ENCODE measurements around the gene NALCN.

Gene NALCN

DNA sequence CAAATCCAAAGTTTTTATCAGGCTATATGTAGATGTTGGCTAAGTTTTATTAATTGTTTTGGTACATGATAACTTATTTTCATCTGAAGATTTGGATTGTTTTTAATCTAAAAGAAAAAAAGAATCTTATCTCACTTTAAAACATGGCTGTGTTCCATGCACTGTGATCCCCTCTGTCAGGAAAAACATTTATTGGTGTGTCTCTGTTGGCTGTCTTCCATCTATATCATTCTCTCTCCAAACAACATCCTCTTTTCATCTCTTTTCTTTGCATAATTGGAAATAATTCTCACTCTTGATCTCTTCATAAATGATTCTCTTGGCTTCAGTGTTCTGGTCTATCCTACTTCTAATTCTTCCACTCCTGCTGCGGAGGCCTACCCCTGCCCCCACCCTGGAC lies 4.2 kb downstream of the NALCN start:
- no peak for DNase-seq

GRCh38 chr13:101408992-101409656 lies 7.2 kb downstream of the NALCN start:
- no peak for DNase-seq

GRCh38 chr13:101408154-101408553 lies 8.2 kb downstream of the NALCN start:
- DNase-seq, result no peak

DNA sequence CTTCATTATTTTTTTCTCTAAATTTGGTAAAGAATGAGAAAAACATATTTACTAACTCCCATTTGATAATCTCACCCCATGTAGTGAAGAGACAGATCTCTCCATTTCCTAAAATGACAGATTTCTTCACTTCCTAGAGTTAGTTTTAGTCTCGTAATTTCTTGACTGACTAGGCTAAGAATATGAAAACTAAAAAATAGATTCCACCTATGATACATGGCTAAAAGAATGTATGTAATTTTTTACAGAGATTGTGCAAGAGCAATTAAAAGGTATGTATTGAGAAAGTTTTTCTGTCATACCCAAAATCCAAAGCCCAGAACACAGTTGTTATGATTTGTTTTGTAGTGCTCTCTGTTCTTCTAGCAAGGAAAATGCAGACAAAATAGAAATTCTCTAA lies 9.5 kb downstream of the NALCN start:
- no peak for DNase-seq

DNA sequence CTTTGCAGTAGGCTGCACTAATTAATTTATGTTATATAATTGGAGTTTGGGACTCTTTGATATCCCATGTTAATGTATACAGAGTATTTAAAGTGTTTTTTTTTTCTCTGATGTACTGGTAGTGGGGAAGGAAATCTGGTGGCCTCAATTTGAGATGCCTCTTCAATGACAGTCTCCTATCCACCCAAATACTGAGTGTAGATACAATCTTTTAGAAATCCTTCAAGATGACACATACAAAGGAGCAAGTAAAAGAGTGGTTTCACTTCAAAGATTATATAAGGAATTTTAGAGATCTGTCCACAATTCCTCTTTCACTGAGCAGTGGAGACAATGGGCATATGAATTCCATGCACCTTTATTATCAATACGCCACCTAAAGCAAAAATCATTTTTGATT lies 15.1 kb downstream of the NALCN start:
- DNase-seq, result no peak

DNA sequence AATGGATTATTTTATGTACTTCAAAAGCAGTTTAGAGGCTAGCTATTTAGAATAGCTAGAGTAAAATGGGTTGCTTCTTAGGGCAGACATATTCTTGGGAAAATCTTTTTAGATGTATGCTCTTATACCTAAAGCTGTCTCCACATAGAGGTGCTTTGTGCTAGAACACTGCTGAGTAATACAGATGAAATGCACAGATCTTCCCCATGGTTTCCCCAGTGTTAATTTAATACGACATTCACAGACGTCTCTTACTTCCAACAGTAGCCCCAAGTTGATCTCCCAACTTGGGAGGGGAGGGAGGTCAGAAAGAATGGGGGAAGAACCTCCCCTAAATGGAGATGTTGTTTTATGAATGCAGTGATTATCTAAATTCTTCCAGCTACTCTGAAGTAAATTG lies 16.9 kb downstream of the NALCN start:
- no peak for DNase-seq

GRCh38 chr13:101398920-101399319 lies 17.4 kb downstream of the NALCN start:
- DNase-seq, result no peak

GRCh38 chr13:101398191-101398590 lies 18.1 kb downstream of the NALCN start:
- no peak for DNase-seq

DNA sequence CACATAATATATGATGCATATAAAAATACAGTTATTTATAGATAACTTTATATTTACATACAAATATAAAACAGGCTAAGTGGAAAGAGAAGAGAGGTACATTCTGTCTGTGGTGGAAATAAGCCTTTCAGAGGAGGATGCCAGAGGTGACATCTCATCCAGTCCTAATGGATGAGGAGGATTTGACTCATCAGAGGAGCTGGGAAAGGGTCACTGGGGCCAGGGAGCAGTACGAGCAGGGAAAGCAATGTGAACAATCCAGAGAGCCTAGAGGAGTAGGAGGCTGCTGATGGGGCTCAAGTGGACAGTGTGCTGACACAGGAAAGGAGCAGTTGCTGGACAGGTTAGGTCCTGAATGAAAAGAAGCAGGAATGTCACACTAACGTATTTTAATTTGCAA lies 18.6 kb downstream of the NALCN start:
- no peak for DNase-seq

DNA sequence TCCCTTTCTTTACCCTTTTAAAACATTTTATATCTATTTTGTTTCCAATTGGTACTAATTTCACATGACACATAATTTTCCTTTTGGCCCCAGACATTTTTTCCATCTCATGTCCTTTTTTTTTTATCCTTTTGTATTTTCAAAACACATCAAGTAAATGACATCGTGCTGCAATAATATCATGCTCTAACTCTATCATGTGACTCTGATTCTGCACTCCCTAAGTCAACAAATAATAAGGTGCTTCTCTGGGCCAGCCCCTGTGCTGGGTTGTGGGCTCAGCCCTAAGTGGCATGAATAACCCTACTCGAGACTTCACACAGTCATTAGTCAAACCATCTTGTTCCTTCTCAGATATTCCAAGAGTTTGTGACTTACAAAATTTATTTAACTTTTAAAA lies 21.7 kb downstream of the NALCN start:
- no peak for DNase-seq

- no peak for DNase-seq
These were observed 23.2 kb downstream of the NALCN start for GRCh38 chr13:101393140-101393539.

- DNase-seq, result no peak
These were observed 25.8 kb downstream of the NALCN start for GRCh38 chr13:101390461-101390860.

DNA sequence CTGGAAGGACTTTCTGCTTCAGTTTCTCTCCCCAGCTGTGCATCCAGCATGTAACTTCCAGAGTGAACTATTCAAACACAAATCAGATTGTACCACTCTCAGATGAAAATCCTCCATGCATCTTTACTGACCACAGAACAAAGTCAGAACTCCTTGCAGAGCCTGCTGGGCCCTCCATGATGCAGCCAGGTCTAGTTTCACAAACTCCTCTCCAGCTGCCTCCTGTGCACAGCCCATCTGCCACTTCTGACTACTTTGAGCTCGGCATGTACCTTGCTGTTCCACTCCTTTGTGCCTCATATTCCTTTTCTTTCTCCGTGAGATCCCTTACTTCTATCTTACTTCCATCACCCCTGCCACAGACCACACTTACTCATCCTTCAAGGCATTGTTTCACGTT lies 31.4 kb downstream of the NALCN start:
- DNase-seq, result no peak

DNA sequence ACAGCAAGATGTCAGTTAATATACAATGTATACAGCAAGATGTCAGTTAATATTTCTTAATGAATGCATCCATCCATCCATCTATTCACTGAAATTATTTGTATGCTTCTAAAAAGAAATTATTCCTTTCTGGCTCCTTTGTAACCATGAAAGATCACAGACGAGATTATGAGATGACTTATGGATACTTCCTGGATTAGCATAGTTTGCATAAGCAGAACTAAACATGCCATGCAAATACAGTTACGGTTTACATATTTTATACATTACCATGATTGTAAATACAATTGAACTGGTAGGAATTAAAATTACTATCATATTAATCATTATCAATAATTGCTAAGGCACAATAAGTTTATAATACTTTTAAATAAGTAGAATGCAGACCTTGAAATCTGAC lies 32.7 kb downstream of the NALCN start:
- no peak for DNase-seq

- no peak for DNase-seq
These were observed 33.6 kb downstream of the NALCN start for GRCh38 chr13:101382701-101383100.

GRCh38 chr13:101382086-101382485 lies 34.2 kb downstream of the NALCN start:
- DNase-seq, result no peak

- DNase-seq, result no peak
These were observed 55.8 kb downstream of the NALCN start for GRCh38 chr13:101360525-101360924.

- DNase-seq, result no peak
These were observed 61.4 kb downstream of the NALCN start for GRCh38 chr13:101354895-101355294.

GRCh38 chr13:101346942-101347728 lies 69.2 kb downstream of the NALCN start:
- no peak for DNase-seq

DNA sequence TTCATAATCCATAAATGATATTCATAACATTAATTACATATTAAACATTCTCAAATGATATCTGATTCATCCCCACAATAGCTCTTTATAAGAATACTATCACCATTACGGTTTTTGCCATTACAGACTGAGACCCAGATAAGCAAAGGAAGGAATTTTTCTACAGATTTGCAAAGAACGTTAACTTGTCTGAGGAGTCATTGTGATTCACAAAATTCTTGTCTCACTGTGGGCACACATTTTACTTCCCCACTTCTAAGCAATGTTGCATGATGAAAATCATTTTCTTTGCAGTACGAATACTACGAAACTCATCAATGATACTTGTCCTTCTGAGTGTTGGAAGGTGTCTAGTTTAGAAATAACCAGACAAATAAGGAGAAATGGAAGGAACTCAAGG lies 70.1 kb downstream of the NALCN start:
- DNase-seq, result no peak

DNA sequence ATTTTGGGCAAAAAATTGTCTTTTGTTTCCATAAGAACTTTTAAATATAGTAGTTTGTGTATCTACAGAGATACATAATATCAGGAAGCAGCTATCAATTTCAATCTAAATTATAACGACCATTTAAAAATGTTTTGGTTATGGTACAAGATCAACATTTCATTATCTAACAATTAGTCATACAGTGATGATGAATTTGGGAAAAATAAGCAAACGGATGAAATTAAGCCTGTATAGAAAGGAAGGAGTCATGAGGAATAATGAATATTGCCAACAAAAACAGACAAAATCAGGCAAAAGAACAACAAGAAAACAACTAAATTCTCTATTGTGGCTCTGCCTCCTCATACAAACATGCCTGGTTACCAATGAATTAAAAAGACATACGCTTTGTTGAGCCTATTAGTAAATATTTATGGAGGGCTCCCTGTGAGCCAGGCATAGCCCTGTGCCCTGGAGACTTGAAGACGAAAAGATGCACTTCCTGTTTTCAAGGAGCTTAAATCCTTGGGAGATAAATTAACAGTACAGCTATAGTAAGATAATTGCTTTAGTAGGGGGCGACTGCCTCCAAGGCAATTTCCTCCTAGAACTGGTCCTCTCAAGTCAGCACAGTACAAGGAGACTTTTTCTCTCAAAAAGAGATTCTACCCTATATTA lies 73.0 kb downstream of the NALCN start:
- no peak for DNase-seq

DNA sequence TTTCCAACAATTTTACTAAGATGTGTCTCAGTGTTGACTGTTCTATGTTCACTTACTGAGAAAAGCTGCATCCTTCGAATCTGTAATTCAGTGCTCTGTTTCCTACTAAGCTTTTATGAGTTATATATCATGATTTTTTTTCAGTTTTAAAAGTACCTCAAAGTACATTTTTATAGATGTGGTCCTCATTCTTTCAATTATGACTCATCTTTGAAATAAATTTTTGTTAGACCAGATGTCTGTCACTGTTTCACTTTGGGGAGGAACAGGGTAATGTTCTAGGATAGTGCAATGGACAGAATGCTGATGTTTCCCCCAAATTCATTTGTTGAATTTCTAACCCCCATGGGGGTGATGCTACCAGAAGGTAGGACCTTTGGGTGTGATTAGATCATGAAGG lies 74.8 kb downstream of the NALCN start:
- no peak for DNase-seq

DNA sequence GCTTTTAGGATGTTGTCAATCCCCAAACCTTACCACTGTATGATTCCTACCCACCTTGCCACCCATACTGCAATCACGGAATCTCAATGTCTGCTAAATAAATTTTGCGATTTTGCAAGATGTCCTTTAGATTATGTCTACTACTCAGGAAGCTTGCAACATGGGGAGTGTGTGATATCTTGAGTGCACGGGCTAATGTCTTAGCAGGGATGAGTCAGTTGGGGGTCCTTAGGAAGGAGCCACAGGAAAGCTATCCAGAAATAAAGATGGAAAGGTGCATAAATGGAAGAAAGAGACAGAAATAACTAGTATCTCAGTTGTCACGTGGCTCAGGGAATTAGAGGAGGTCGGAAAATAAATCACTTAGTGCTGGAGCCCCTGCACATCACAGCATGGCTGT lies 77.1 kb downstream of the NALCN start:
- DNase-seq, result no peak

DNA sequence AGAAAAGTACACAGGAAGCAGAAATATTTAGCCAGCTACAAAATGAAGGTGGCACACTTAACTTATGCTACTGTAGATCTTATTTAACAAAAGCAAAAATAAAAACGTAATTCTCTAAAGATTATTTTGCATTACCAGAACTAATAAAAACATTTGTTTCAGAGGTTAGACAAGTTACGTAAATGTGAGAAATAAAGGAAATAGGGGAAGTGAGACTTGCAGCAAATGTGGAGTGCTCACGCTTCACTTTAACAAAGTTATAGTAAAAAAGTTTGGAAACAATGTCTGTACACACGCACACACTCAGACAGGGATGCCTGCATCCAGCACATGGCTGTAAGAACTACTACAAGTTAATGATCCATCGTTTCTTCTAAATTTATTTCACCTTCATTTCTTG lies 83.7 kb downstream of the NALCN start:
- no peak for DNase-seq

All from femur (tissue), 1 donor.